D721Med (cell line): Measurements from ENCODE around the gene MRPS9.

Experiments
- DNase-seq: peaks from one replicate; pipeline ENCODE4 v3.0.0; 2011; ENCODE audit warnings: low spot score; ENCODE audit not compliant: insufficient read length
- FAIRE-seq: peaks from 2 replicates; lab custom pipeline; 2011; peaks lifted over from hg19 to GRCh38; lab: Jason Lieb, UNC
- TF ChIP-seq, protein P1 (sequence below): IDR thresholded peaks from 2 replicates; pipeline ENCODE4 v1.5.1; 2012; ENCODE audit warnings: mild to moderate bottlenecking, control low read depth; ENCODE audit not compliant: insufficient read depth; ENCODE audit errors: missing control alignments

Gene MRPS9

GRCh38 chr2:105037572-105038382 is at the start of gene MRPS9:
MRPS9 (plus strand) TSS chr2:105038069; CDS start chr2:105038093, 24 bp downstream.
- FAIRE-seq (no peak), DNase-seq (peak; percentile 80)
- TF ChIP-seq, protein P1, sequence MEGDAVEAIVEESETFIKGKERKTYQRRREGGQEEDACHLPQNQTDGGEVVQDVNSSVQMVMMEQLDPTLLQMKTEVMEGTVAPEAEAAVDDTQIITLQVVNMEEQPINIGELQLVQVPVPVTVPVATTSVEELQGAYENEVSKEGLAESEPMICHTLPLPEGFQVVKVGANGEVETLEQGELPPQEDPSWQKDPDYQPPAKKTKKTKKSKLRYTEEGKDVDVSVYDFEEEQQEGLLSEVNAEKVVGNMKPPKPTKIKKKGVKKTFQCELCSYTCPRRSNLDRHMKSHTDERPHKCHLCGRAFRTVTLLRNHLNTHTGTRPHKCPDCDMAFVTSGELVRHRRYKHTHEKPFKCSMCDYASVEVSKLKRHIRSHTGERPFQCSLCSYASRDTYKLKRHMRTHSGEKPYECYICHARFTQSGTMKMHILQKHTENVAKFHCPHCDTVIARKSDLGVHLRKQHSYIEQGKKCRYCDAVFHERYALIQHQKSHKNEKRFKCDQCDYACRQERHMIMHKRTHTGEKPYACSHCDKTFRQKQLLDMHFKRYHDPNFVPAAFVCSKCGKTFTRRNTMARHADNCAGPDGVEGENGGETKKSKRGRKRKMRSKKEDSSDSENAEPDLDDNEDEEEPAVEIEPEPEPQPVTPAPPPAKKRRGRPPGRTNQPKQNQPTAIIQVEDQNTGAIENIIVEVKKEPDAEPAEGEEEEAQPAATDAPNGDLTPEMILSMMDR = no peak

DNA sequence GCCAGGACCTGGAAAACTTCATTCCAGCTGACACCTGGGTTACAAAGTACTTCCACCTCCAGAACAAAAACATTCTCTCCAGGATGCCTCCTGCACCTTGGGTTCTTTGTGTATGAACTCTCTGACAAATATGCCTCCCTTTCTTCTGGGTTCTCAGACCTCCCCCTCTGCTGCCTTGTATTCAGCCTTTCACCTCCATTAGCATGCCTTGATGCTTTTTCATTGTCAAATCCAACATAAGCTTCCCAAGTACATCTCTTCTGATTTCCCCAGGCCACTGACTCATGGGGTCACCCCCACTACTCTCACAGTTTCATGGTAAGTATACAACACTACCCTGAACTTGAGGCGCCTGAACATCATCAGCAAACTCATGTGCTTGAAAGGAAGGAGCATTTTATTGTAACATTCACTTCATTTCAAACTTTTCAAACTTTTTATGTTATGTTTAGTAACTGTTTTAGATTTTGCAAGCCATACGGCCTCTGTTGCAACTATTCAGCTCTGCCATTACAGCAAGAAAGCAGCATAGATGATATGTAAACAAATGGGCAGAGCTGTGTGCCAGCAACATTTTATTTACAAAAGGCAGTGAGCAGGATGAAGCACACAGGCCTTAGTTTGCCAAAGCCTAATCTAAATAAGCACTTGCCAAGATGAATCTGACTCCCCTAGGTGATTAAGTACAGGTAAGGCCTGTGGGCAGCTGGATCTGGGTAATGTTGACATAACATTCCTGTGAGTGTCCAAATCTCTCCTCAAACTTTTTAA is 32.5 kb upstream of the MRPS9 start:
- TF ChIP-seq, protein P1 = no peak
- DNase-seq (no peak), FAIRE-seq (no peak)

DNA sequence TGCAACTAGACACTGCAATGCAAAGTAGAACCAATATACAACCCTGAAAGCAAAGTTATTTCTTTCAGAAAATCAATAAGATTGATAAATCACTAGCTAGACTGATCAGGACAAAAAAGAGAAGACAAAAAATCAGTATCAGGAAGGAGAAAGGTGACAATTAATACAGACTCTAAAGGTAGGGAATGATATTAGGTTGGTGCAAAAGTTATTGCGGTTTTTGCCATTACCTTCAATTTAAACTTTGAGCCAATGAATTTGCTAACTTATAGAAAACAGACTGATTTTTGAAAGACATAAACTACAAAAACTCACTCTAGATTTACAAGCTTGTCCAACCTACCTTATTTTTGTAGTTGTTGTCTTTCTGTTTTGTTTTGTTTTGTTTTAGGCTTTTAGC is 30.5 kb upstream of the MRPS9 start:
- FAIRE-seq (no peak), DNase-seq (no peak)
- TF ChIP-seq, protein P1 = no peak

- DNase-seq = no peak
- FAIRE-seq = no peak
- TF ChIP-seq, protein P1 = no peak
Observed at GRCh38 chr2:105032476-105032875, 5.4 kb upstream of the MRPS9 start.

GRCh38 chr2:105034170-105034569 is 3.7 kb upstream of the MRPS9 start:
- TF ChIP-seq, protein P1 = no peak
- no peak for FAIRE-seq
- DNase-seq = no peak

DNA sequence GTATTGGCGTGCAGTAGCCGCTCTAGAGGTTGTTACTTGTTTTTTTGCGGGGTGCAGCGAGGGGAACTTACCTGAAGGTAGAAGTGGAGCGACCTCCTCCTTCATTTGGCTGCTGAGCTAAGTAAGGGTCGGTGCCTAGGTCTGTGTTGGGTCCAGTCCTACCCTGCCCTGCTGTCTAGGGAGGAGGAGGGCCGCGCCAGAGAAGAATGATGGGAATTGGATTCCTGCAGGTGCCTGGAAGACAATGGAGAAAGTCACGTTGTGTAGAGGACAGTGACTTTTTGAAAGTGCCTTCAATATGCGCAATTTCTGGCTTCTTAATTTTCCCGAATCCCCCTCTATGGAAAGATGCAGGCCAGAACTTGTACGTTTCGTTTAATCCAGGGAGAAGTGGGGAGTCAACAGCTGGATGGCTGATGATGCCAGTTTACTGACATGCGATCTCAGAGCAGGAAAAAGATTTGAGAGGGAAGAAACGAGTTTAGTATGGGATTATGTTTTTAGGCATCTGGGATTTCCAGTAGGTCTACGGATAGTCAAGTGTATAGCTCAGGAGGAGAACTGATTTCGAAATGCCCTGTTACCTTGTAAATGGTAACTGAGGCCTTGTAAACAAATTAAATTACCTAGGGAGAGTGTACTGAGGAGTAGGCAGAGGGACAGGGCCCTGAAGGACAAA is 653 bp downstream of the MRPS9 start:
- no peak for FAIRE-seq
- TF ChIP-seq, protein P1 = no peak
- no peak for DNase-seq
